Testis (tissue), 2 donors: Measurements from ENCODE around the gene SLC36A2.

Experiments used
- CTCF ChIP-seq, 3 experiments: fragments of 450-650 bp in 2 of 3; fragments of 200-600 bp in 1 of 3; sonication (generic) in 1 of 3; IDR thresholded peaks; one replicate each; pipeline ENCODE4 v1.5.1; 2016 to 2019; ENCODE audit warnings: antibody characterized with exemption in 3 of 3, mild to moderate bottlenecking in 2 of 3, moderate library complexity in 1 of 3
- POLR2A ChIP-seq: fragments of 450-650 bp; IDR thresholded peaks from one replicate; pipeline ENCODE4 v1.6.1; 2017; ENCODE audit warnings: antibody characterized with exemption, mild to moderate bottlenecking, moderate library complexity

- TF ChIP-seq POLR2A: no peak
- no peak for TF ChIP-seq CTCF (IDR thresholded peaks at IDR 0.05)
Observed at GRCh38 chr5:151267491-151268260, 79.7 kb downstream of the SLC36A2 start.
